HUES6 (cell line): ENCODE measurements around the gene THRAP3.

ENCODE experiments used
- H3K27ac ChIP-seq: 2 replicates; pipeline ENCODE4 v1.7.0; 2013; ENCODE audit warnings: low read depth, mild to moderate bottlenecking, low read length, inconsistent platforms
- H3K27me3 ChIP-seq: 2 replicates; pipeline ENCODE4 v1.6.1; 2013; ENCODE audit warnings: low read length; ENCODE audit not compliant: control insufficient read depth, insufficient read depth
- H3K36me3 ChIP-seq: 2 replicates; pipeline ENCODE4 v1.6.1; 2013; ENCODE audit warnings: low read length; ENCODE audit not compliant: control insufficient read depth, insufficient read depth
- H3K4me1 ChIP-seq: 2 replicates; pipeline ENCODE4 v1.6.1; 2013; ENCODE audit warnings: low read length; ENCODE audit not compliant: control insufficient read depth, insufficient read depth
- H3K4me3 ChIP-seq: 2 replicates; pipeline ENCODE4 v1.5.1; 2013; ENCODE audit warnings: low read depth, low read length
- H3K9ac ChIP-seq: one replicate; pipeline ENCODE4 v1.6.1; 2013; ENCODE audit warnings: mild to moderate bottlenecking, low read length
- H3K9me3 ChIP-seq: 2 replicates; pipeline ENCODE4 v1.6.1; 2013; ENCODE audit warnings: low read depth, low read length; ENCODE audit not compliant: control insufficient read depth, insufficient read depth

THRAP3 gene

DNA sequence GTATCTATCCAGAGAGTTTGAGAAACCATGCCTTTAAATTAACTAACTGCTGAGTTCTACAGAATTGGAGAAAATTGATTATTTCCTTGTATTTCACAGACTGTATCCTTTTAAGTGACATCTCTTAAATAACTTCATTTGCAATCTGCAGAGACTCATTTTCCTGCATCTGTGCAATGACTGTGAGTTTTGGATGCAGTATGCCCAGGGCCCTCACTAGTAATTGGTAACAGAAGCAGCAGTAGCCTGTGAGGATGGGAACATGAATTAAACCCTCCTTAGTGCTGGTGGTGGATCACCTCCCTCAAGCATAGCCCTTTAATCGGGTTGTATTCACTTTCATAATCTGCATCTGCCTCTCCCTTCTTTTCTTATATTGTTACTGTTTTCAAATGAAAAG lies 60.3 kb downstream of the THRAP3 start:
- H3K27me3 ChIP-seq: no peaks in the 10 kb centered on the region
- no peaks in the 10 kb centered on the region for H3K4me1 ChIP-seq
- no peak overlapping the region for H3K27ac ChIP-seq
- H3K4me3 ChIP-seq: no peak overlapping the region
- no peak overlapping the region for H3K9ac ChIP-seq
- no peaks in the 10 kb centered on the region for H3K9me3 ChIP-seq
- H3K36me3 ChIP-seq: peaks cover 72% of the 10 kb centered on the region

DNA sequence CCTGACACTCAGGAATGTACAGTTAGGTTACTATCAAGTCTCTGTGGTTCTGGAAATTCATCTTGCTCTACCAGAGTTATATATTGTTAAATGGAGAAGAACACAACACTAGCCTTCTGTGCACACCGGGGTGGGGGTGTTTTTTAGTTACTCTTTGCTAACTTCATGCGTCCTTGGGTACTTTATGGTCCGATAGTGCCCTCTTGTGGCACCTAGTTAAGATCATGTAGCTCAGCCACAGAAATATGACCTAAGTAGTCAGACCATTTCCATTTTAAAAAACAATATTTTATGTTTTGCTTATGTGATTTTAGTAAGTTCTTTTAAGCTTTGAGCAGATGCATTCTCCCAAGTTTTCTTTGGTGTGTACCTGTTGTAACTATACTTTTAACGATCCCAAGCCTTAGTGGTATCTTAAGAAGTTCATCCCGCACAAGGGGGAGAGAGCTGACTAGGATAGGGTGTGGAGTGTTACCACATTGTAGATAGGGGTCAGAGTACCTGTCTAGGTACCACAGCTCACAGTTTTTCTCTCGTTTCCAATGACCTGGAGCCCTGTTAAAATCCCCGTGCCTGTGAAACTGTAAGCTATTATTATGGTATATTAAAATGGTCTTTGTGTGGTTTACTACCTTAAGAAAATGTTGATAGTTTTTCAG lies 61.3 kb downstream of the THRAP3 start:
- Histone ChIP-seq H3K4me3 (no peak overlapping the region), H3K27me3 (no peaks in the 10 kb centered on the region), H3K27ac (no peak overlapping the region), H3K9me3 (no peaks in the 10 kb centered on the region), H3K4me1 (no peaks in the 10 kb centered on the region), H3K9ac (no peak overlapping the region), H3K36me3 (peaks cover 81% of the 10 kb centered on the region)

DNA sequence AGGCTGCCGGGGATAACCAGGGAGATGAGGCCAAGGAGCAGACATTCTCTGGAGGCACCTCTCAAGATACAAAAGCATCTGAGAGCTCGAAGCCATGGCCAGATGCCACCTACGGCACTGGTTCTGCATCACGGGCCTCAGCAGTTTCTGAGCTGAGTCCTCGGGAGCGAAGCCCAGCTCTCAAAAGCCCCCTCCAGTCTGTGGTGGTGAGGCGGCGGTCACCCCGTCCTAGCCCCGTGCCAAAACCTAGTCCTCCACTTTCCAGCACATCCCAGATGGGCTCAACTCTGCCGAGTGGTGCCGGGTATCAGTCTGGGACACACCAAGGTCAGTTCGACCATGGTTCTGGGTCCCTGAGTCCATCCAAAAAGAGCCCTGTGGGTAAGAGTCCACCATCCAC lies 62.6 kb downstream of the THRAP3 start:
- no peak overlapping the region for H3K27ac ChIP-seq
- H3K36me3 ChIP-seq: peaks cover 89% of the 10 kb centered on the region
- no peak overlapping the region for H3K4me3 ChIP-seq

DNA sequence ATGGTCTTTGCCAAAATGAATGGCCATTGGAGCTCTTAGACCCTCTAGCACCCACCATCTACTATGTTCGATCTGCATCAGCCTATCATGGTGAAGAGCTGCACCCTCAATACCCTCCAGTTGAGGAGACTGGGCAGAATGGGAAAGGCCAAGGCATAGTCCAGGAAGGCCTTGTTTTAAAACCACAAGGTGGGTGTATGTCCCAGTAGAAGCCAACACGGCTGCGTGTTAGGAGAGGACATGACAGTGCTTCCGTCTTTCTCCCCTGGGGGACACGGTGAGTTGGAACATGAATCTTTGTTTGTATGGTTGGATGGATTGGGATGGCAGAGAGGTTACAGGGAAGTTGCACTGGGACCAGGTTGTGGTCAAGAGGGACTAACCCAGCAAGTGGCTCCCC lies 63.4 kb downstream of the THRAP3 start:
- Histone ChIP-seq H3K9me3 (no peaks in the 10 kb centered on the region), H3K4me3 (no peak overlapping the region), H3K9ac (no peak overlapping the region), H3K27ac (no peak overlapping the region), H3K4me1 (no peaks in the 10 kb centered on the region), H3K36me3 (peaks cover 89% of the 10 kb centered on the region), H3K27me3 (no peaks in the 10 kb centered on the region)

More for the DNA sequence above, 62.6 kb downstream of the THRAP3 start:
- Histone ChIP-seq H3K9me3 (no peaks in the 10 kb centered on the region), H3K4me1 (no peaks in the 10 kb centered on the region), H3K9ac (no peak overlapping the region), H3K27me3 (no peaks in the 10 kb centered on the region)

DNA sequence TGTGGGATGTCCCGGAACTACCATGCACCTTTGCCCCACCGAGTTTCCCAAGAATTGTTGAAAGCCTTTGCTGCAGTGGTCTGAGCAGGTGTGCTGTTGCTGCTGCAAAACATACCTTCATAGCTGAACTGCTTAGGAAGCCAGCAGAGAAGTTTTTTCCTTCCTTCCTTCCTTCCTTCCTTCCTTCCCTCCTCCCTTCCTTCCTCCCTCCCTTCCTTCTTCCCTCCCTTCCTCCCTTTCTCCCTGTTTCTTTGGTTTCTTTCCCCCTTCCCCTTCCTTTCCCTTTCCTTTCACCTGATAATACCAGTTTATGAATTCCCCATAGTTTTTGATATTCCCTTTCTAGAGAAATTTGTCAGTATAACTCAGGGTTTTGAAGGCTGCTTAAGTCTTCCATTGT lies 71.1 kb downstream of the THRAP3 start:
- peaks cover 91% of the 10 kb centered on the region for H3K36me3 ChIP-seq
- no peaks in the 10 kb centered on the region for H3K4me1 ChIP-seq
- no peak overlapping the region for H3K4me3 ChIP-seq
- no peaks in the 10 kb centered on the region for H3K27me3 ChIP-seq
- no peak overlapping the region for H3K27ac ChIP-seq
- no peaks in the 10 kb centered on the region for H3K9me3 ChIP-seq
- no peak overlapping the region for H3K9ac ChIP-seq

DNA sequence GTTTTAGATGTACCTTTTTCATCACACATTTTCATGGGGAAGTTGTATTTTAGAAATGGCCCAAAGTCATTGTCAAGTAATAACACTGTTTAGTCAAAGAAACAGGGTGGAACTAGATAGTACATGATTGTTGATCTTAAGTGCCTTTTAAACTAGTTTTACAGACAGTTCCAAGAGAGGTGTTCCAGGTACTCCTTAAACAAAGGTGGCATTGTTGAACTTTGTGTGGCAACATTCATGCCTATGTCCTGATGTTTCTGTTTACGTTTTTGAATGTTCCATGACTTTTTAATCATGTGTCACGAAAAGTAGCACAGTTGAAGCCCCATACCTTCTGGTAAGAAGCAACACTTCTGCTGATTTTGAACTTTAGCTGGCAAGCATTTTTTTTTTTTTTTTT lies 72.8 kb downstream of the THRAP3 start:
- Histone ChIP-seq H3K27me3 (no peaks in the 10 kb centered on the region), H3K9ac (no peak overlapping the region), H3K4me1 (no peaks in the 10 kb centered on the region), H3K27ac (no peak overlapping the region), H3K4me3 (no peak overlapping the region), H3K9me3 (no peaks in the 10 kb centered on the region), H3K36me3 (peaks cover 91% of the 10 kb centered on the region)

DNA sequence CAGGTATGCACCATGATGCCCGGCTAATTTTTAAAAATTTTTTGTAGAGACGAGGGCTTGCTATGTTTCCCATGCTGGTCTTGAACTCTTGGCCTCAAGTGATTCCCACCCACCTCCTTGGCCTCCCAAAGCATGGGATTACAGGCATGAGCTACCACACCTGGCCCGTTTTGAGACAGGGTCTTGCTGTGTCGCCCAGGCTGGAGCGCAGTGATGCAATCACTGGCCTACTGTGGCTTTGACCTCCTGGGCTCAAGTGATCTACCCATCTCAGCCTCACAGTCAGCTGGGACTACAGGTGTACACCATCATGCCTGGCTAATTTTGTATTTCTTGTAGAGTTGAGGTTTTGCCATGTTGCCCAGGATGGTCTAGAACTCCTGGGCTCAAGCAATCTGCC lies 74.4 kb downstream of the THRAP3 start:
- Histone ChIP-seq H3K27ac (no peak overlapping the region), H3K4me1 (no peaks in the 10 kb centered on the region), H3K36me3 (peaks cover 93% of the 10 kb centered on the region), H3K9me3 (no peaks in the 10 kb centered on the region), H3K4me3 (no peak overlapping the region), H3K9ac (no peak overlapping the region), H3K27me3 (no peaks in the 10 kb centered on the region)

DNA sequence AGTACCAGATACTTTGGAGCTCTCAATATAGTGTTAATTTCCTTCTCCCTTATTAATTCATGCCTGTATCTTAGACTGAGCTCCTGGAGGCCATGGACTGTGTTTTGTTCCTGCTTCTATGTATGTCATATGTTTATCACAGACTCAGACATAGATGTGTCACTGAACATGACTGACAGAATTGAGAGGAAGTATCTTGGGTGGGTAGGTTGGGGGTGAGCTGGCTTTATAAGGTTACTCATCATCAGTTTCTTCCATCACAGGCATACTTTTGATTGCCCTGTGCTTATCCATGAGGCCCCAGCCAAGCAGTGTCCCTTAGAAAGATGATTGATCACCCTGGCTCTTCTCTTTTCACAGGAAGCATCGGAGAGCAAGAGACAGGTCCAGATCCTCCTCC lies 76.3 kb downstream of the THRAP3 start:
- no peaks in the 10 kb centered on the region for H3K9me3 ChIP-seq
- no peak overlapping the region for H3K27ac ChIP-seq
- no peak overlapping the region for H3K4me3 ChIP-seq
- peaks cover 88% of the 10 kb centered on the region for H3K36me3 ChIP-seq
- H3K9ac ChIP-seq: no peak overlapping the region
- H3K4me1 ChIP-seq: peaks cover 5% of the 10 kb centered on the region
- H3K27me3 ChIP-seq: no peaks in the 10 kb centered on the region

DNA sequence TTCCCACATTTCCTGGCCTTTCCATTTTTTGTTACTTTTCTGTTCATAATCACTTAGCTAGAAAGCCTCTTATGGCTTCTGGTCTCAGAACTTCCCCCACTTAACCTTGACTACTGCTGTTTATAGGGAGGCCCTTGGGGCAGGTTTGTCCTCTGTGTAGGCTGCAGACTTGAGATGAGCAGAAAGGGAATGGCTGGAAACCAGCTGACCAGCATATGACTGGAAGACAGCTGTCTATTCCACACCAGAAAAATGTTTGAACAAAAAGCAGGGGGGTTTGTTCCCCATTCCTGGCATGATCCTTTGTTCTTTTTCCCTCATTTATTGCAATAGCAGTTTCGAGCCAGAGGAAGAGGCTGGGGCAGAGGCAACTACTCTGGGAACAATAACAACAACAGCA lies 77.0 kb downstream of the THRAP3 start:
- H3K9ac ChIP-seq: no peak overlapping the region
- H3K4me3 ChIP-seq: no peak overlapping the region
- H3K4me1 ChIP-seq: peaks cover 9% of the 10 kb centered on the region
- no peak overlapping the region for H3K27ac ChIP-seq
- H3K27me3 ChIP-seq: no peaks in the 10 kb centered on the region
- no peaks in the 10 kb centered on the region for H3K9me3 ChIP-seq
- H3K36me3 ChIP-seq: peaks cover 81% of the 10 kb centered on the region

DNA sequence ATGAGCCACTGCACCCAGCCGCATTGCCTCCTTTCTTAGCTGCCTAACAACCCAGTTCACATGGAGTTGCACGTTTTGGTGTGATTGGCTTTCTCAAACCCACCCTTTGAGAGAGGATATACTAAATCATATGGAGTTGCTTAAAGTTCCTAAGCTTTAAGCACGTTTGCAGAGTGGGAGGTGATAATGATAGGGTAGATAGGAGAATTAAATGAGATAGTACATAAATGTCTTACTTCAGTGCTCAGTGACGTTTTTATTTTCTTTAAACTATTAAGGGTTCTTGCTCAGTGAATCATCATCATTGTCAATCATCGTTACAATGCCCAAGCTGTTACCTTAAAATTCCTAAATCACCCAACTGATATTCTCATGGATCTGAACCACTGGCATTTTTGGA lies 79.0 kb downstream of the THRAP3 start:
- peaks cover 64% of the 10 kb centered on the region for H3K36me3 ChIP-seq

DNA sequence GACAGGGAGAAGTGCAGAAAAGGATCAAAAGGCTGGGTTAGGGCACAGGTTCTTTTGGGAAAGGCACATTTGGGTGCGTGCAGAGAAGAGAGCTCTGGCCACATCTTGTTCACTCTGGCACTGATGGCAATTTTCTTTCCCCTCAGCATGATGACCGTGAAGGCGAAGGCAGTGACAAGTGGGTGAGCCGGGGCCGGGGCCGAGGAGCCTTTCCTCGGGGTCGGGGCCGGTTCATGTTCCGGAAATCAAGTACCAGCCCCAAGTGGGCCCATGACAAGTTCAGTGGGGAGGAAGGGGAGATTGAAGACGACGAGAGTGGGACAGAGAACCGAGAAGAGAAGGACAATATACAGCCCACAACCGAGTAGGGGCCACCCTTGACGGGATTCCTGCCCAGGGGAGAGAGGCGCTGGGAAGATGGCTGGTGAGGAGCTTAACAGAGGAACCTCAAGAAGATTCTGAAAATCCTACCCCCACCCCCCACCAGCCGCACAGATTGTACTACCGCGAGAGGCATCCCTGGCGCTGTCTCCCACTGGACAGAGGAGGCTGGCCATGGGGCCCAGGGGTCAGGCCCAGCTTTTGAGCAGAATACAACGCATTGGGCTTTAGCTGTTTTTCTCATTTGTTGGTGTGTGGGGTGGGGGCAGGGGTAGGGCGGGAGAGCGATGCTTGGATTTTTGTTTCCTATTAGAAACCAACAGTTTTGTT lies 79.6 kb downstream of the THRAP3 start:
- H3K4me3 ChIP-seq: no peak overlapping the region
- H3K9me3 ChIP-seq: no peaks in the 10 kb centered on the region
- no peak overlapping the region for H3K9ac ChIP-seq
- peaks cover 61% of the 10 kb centered on the region for H3K36me3 ChIP-seq
- no peaks in the 10 kb centered on the region for H3K27me3 ChIP-seq
- H3K4me1 ChIP-seq: peaks cover 18% of the 10 kb centered on the region
- no peak overlapping the region for H3K27ac ChIP-seq

More for the DNA sequence above, 79.0 kb downstream of the THRAP3 start:
- H3K27me3 ChIP-seq: no peaks in the 10 kb centered on the region
- H3K9me3 ChIP-seq: no peaks in the 10 kb centered on the region
- H3K27ac ChIP-seq: no peak overlapping the region
- no peak overlapping the region for H3K9ac ChIP-seq
- H3K4me3 ChIP-seq: no peak overlapping the region
- peaks cover 18% of the 10 kb centered on the region for H3K4me1 ChIP-seq
